Measurements from ENCODE around the gene PTPRG.

The PTPRG gene

DNA sequence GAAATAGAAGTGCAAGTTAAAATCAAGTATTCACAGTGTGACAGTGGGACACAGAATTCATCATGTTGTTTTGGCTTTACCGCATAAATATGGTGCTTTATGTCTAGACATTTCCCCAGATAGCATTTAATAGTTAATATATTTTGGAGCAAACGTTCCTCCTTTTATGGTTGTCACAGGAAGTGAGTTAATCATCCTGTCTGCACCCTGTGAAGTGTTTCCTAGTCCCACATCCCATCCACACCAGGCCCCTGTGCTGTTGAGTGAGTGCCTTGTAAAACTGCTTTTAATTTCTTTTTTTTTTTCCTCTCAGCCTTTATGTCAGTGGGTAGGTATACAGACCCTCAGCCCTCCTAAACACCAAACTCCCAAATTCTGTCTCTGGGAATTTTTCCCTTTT lies 418.3 kb downstream of the PTPRG start:
- no peak for DNase-seq

DNA sequence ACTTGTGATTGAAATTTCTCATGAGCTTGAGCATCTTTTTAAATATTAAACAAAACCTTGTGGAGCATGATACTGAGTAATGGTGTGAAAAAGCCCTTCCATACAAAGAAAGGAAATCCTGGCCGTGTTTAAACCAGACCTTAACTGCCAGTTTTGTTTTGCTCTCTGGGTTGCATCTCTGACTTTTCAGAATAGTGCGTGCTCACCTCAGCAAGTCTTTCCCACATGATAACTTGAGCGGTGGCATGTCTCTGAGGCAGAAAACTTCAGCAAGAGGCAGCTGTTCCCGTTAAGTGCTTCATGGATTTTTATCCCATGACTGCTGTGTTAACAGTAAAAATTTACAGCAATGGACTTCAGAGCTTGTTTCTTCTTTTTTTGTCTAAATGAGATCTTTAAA lies 418.7 kb downstream of the PTPRG start:
- DNase-seq, result no peak

- DNase-seq, result no peak
Observed at GRCh38 chr3:61981060-61981459, 419.7 kb downstream of the PTPRG start.

GRCh38 chr3:61983479-61983878 lies 422.1 kb downstream of the PTPRG start:
- DNase-seq, result no peak

GRCh38 chr3:61985020-61985419 lies 423.6 kb downstream of the PTPRG start:
- no peak for DNase-seq

- no peak for DNase-seq
Observed at GRCh38 chr3:61986473-61986872, 425.1 kb downstream of the PTPRG start.

DNA sequence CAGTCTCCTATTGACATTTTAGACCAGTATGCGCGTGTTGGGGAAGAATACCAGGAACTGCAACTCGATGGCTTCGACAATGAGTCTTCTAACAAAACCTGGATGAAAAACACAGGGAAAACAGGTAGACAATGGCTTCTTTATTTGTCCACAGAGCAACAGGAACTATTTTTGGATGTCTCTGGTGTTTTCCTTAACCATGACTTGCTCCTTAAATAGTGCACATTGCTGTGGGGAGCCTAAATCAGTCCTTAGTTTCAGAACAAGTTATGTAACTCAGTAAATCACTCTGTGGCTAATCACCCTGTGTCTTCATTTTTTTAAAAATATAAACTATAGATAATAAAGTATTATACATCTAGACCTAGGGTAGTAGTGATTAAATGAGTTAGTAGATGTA lies 428.3 kb downstream of the PTPRG start:
- DNase-seq, result no peak

DNA sequence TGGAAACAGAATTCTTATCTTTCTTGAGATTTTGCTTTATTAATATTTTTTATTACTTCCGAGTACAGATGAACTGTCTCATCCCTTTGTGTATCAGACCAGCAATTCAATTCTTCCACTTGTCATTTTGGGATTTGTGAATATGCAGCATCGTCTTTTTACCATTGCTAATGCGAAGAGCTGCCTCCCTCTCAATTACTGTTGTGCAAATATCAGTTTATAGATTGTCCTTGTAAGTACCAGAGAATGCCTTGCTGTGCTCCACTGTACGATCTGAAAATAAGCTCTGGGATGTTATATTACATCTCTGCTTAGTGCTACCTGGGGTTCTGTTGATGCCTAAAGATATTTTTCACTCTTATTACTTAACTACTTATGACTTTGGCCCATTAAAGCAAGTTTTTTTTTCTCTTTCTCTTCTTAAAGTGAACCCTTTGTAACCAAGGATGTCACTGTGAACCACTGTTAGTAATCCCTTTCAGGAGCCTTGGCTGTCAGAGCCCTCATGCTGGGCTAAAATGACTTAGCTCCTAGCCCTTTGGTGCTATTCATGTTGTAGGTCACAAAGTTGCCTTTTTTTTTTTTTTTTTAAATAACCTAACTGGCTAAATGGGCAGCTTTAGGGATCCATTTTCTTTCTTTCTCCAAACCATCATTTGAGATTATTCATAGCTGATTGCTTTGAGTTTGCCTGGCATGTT lies 429.1 kb downstream of the PTPRG start:
- no peak for DNase-seq

DNA sequence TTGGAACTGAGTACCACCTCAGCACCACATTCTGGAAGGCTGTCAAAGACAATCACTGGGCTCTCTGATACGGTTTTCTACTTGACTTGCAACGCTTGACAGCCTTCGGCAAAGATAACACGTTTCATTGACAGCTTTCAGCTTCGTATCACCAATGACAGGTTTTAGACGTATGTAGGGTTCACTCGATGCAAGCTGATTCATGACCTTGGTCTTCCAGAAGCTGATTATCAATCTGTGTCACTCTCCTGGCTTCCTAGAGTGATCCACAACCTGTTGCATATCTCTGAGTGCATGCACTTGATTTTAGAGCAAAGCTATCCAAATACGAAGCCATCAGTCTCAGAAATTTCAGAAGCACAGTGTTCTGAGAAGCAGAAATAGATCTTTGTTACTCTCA lies 430.3 kb downstream of the PTPRG start:
- DNase-seq, result no peak

DNA sequence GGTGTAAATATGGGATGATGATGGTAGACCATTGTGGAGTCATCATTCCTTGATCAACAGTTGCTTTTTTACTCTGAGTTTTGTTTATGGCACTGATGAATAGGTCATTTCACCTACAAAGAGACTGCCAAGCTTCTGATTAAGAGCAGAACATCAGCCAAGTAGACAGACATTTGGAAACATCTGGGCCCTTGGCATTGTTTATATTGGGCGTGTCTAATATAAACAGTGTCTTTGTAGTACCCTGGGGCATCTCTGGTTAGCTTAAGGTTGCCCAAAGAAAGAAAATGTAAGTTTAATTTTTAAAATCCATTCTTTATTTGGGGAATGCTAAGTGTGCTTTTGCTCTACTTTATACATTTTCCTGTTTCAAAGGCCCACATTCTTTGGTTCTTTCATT lies 435.0 kb downstream of the PTPRG start:
- no peak for DNase-seq

DNA sequence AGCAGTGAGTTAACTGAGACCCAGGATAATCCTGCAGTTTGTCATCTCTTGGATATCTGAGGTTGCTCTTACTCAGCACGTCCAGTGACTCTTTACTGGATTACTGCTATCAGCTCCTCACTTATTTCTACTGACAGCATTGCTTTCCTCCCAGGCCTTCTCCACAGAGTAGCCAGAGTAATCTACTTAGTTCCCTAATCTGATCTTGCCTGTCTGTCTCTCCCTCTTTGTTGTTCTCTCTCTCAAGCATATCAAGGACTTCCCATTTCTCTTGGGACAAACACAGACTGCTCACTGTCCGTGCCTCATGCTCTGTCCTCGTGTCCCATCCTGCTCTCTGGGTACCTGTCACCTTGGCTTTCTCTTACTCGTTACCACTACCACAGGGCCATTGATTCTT lies 435.7 kb downstream of the PTPRG start:
- DNase-seq, result no peak

- no peak for DNase-seq
Observed at GRCh38 chr3:62003835-62004234, 442.5 kb downstream of the PTPRG start.

GRCh38 chr3:62007036-62007435 lies 445.7 kb downstream of the PTPRG start:
- DNase-seq, result no peak

DNA sequence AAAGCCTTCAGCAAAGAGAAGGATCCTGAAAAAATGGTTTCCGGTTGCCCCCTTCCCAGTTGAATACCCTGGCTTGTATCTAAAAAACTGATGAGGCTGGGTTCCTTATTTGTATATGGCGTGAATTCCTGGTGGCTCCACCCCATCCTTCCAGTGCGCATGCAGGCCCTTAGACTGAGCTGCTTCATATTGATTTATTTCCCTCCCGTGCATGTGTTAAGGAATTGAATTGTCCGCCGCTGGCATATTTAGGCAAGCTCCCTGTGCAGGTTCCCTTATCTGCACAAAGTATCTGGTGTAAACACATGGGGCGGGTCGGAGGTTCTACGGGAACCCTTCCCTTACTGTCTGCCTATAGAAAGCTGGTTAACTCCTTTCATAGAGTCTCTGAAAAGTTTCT lies 449.6 kb downstream of the PTPRG start:
- no peak for DNase-seq

DNA sequence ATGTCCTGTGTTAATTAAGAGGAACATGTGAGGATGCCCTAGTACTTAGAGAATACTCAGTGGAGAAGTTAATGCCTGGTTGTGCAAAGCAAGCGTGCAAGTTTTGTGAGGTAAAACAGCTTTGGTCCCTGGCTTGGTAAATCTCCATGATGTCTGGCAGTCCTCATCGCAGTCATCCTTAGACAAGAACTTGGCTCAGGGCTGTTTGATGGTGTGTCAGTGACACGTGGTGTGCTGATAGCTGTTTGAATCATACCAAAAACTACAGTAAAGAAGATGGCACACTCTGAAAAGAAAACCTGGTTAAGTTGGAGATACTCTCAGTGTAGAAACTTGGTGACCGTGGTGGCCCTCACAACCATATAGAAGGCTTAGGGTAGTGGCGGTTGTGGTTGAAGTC lies 450.3 kb downstream of the PTPRG start:
- no peak for DNase-seq

- no peak for DNase-seq
Observed at GRCh38 chr3:62013951-62014350, 452.6 kb downstream of the PTPRG start.

DNA sequence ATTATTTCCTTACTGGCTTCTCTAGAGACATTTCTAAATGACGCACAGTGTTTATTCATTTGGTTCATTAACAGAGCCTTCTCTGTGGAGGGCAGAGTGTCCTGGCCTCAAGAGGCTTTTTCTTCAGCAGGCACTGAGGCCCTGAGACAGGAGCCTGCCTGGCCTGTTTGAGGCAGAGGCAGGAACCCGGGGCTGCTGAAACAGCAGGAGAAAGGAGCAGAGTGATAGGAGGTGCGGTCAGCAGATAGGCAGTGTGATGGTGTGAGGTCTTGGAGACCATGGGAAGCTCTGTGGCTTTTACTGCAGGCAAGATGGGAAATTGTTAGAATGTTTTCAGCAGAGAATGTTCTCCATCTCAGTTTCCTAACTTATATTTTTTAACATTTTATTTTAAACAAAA lies 453.7 kb downstream of the PTPRG start:
- no peak for DNase-seq

DNA sequence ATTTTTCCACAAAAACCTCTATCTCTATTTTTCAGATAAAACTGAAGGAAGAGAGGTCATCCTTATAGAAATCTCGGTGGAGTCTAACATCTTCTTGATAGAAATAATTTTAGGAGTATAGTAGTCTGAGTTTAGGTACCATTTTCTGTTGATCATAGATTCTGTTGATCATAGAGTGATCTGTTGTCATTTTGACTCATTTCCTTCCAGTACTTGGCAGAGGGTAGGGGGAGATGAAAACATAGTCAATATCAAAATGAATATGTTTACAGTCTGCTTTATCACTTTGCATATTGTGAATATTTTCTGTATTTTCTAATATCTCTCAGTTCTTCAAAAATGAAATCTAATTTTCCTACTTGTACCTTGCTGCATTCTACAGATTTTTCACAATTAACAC lies 458.5 kb downstream of the PTPRG start:
- no peak for DNase-seq

GRCh38 chr3:62020706-62021105 lies 459.3 kb downstream of the PTPRG start:
- DNase-seq, result no peak

GRCh38 chr3:62022312-62022711 lies 460.9 kb downstream of the PTPRG start:
- no peak for DNase-seq

- no peak for DNase-seq
Observed at GRCh38 chr3:62024882-62025281, 463.5 kb downstream of the PTPRG start.

DNA sequence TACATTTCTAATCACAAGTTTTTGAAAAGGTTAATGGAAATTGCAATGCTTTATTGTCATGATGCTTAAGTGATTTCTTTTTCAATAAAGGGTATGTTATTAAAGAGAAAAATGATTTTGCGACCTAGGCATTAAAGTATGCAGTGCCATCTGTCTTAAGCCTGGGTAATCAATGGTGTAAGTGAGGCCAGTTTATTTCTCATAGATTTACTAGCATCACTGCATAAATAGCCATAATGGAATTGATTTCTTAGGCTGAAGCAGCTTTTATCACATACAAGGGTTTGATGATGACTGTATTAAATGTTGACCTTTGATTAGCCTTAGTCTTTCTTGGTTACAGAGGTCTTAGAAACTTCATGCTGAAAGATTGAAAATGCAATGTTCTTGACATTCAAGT lies 464.5 kb downstream of the PTPRG start:
- no peak for DNase-seq

DNA sequence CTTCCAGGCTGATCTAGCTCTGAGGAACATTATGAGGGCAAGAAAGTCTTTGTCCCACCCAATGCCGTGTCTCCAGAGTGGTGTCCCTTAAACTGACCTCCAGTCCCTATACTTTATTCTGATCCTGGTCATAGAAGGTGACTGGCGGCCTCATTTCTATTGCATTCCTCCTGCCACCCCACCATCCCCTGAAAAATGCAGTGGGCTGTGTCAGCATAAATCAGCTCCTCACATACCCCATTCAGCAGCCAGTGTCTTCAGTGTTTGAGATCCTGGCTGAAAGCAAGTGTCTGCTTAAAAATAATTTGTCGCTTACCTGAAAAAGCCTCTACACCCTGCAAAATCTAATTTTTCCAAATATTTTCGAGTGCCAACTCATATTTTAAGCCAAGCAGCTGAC lies 465.9 kb downstream of the PTPRG start:
- DNase-seq, result no peak

DNA sequence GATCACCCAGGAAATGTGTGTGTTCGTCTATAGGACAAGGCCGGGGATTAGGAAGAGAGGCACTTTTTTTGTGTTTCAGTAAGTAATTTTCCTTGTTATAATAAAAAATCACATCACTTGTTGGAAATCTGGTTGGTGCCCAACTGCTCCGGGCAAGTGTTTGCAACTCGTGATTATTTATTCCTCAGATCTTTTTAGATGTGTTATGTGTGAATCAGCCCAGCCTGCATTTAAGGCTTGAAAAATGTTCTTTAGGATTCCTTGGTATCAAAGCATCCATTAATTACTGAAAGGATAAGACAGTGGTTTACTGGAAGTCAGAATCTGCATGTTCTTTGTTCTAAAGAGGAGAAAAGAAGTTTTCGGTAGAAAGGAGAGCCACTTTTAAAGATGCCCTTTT lies 466.4 kb downstream of the PTPRG start:
- DNase-seq, result no peak

- no peak for DNase-seq
Observed at GRCh38 chr3:62028236-62028635, 466.9 kb downstream of the PTPRG start.

DNA sequence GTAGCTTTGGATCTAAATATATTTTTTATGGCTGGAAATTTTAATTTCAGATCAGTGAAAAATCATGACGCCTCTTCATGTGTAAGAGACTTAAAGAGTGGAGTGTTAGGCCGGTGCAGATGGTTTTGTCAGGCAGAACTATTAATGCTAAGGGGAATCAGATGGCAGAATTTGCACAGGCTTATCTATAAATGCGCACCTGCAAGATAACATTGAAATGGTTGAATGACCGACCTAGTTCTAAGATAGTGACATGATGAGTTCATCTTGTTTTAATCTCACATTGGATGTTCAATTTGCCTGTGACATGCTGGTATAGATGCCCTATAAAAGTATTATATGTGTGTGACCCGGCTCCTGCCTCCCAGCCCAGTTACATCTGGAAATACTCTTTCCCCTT lies 471.4 kb downstream of the PTPRG start:
- DNase-seq, result no peak

All from NCI-H2227 treated with DMSO at 0.1 percent for 48 hours (cell line).